GM12874 (cell line): ENCODE measurements around the gene ID1.

Experiments used
- CTCF ChIP-seq: IDR thresholded peaks from 2 replicates; pipeline ENCODE4 v1.5.1; 2011; ENCODE audit warnings: low read depth, mild to moderate bottlenecking, control low read depth, low read length, moderate library complexity; ENCODE audit not compliant: insufficient read depth

Gene ID1

DNA sequence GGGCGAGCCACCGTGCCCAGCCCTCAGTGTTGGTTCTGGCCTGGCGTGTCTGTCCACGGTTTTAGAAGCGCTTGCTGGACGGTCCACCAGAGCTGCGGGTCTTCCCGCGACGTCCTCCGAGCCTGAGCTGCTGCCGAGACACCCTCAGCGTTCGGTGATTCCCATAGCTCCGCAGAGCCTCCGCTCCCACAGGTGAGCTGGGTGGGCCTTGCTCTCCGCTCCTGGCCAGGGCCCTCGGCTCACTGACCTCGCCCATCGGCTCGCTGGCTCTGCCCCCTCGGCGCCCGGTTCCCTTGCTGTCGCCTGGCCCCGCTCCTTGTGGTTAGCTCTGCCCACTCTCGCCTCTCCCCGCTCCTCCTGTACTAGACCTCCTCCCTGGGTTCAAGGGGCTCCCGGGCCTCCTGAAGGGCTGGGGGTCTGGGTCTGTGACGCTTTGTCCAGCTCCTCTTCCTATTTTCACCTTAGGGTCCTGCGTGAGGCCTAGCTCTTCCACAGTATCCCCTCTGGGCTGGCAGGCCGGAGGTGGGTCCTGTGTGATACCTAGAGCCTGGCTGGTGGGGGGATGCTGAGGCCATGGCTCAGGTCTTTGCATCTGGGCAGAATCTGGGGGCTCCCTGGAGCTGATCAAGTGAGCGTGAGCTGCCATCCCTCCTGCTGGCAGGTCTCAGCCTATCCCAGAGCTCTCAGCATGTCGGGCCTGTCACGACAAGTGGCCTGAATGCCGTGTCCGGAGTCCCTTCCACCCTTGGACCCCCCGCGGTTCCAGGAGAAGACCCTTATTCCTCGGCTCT is 27.7 kb downstream of the ID1 start:
- no peak for TF ChIP-seq CTCF

DNA sequence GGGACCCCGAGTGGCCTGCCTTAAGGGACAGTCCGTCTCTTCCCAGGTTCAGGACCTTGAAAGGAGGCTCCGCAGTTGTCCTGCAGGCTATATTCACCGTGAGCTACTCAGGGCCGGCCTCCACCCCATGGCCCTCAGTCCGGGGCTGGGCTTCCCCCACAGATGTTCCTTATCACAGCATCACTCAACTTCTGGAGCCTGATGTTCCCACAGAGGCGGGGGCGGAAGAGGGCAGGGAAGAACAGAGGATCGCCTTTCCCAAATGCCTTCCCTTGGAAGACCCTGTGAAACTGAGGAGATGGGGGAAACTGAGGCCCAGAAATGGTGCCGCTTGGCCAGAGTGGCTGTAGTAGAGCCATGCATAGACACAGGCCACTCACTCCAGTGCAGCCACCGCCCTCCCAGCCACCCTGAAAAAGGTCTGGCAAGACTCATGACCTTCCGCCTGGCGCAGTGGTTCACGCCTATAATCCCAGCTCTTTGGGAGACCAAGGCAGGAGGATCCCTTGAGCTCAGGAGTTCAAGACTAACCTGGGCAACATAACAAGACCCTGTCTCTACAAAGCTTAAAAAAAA is 28.3 kb downstream of the ID1 start:
- TF ChIP-seq CTCF: no peak

DNA sequence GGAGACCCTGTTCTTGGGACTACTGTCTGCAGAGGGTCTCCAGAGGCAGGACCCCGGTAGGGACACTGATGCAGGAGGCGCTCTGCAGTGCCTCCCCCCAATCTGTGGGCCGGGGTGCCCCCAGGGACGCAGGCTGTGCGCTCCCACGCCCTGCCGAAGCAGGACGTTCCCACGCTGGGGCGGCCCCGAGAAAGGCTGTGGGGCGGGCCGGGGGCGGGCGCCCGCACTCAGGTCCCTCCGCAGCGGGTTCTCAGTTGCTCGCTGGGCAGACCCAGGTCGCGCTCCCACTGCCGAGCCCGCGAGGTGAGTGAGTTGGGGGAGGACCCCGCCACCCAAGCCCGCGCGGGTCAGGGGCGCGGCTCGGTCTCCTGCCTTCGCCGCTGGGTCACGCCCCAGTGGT is 32.6 kb downstream of the ID1 start, which contains the start of gene COX4I2:
Gene COX4I2 (plus strand): TSS at position 253 of the 400 bp plus-strand sequence. CDS start 1,106 bp downstream, outside the sequence.
- TF ChIP-seq CTCF: no peak

- no peak for TF ChIP-seq CTCF
Observed at GRCh38 chr20:31638317-31638716, 33.2 kb downstream of the ID1 start.

- no peak for TF ChIP-seq CTCF
Observed at GRCh38 chr20:31638816-31639215, 33.7 kb downstream of the ID1 start.

DNA sequence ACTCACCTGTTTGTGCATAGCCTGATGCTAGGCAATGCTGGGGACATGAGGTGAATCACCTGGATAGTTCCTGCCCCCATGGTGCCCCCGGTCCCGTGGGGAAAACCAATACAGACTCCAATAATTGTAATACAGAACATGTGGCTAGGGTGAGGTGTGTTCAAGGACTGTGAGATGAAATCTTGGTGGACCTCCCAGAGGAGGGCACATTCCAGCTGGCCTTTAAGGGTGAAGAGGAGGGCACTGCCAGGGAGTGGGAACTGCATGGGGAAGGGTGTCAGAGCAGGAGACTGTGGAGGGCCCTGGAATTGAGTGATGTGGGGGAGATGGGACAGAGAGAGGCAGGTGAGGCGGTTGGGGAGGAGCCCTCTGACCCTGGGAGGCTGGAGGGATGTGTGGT is 35.2 kb downstream of the ID1 start:
- TF ChIP-seq CTCF: no peak

DNA sequence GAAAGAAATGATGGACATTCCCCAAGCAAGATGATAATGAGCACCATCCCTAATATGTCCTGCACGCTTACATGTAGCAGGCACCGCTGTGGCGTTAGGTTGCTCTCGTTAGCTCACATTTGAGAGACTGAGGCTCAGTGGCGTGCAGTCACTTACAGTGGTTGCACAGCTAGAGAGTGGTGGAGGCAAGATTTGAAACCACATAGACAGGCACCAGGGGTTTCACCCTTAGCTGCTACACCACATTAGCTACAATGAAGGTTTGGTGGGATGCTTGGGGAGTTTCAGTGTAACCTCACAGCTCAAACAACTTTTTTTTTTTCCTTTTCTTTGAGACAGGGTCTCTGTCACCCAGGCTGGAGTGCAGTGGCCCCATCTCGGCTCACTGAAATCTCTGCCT is 36.3 kb downstream of the ID1 start:
- TF ChIP-seq CTCF: no peak
